ENCODE data around the gene MKNK1.
A peak's percentile ranks its signal among the peaks of the same experiment; 100 is the strongest.

The MKNK1 gene

DNA sequence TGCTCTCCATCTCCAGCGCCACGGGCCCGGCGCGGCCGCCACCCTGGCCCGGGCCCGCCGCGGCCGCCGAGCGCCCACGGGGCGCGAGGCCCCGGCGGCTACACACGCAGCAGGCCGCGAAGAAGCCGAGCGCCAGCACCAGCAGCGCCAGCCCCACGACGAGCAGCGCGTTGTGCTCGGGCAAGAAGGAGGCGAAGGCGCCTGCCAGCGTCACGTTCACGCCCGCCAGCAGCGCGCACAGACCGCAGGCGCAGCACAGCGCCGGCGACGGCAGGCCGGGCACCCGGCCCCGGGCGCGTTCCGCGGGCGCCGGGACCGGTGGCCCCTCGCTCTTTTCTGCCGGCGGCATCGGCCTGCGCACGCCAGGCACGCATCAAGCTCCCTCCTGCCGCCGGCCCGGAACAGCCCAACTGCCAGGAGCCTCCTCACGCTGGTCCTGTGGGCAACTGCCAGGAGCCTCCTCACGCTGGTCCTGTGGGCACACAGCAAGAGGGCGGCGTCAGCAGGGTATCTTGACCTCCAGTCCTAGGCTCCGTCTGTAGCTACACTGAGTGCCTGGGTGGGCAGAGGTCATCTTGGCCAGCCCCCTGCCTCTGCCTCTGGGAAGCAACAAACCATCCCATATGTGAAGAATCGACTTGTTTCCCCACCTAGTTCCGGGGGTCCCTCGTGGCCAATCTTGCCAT is 70.7 kb downstream of the MKNK1 start:
- Histone ChIP-seq H3K27ac (replicated peaks) (no peak overlapping the region), H3K4me3 (replicated peaks; ENCODE audit: insufficient read depth, low read length) (peak overlapping the region; percentile 24), H3K27me3 (ENCODE audit: insufficient read depth, poor library complexity, severe bottlenecking) (peaks cover 31% of the 10 kb centered on the region)
- TF ChIP-seq POLR2AphosphoS5 (IDR thresholded peaks at IDR 0.05; ENCODE audit: low read depth), result no peak
- peak in 1 of 2 experiments; percentile 24 for DNase-seq (ENCODE audit: low read depth in 1 of 2, low spot score in 1 of 2)

DNA sequence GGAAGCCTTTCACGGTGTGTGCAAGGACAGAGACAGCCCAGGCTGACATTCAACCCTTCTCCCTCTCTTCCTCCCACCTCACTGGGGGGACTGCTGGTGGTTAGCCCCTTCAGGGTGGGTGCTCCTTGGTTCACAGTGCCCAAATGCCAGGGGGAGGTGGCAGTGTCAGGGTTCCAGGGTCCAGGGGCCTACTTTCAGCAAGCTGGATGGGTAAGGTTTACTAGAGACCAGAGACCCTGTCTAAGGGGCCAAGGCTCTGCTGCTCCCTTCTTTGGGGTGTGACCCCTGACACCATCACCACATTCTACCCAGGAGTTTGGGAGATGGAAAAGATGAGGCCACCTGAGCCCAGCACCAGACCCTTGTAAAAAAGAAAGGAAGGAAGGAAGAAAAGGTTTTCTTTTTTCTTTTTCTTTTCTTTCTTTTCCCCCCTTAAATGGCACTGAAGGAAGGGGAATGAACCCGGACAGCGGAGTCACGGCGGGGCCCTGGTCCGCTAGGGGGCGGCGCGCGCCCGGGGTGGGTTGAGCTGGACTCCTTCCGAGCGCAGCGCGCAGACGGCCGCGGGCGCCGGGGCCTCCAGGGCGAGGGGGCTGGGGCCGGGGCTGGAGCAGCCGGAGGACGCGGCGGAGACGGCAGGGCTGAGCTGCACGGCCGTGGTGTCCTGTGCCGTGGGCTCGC is 71.4 kb downstream of the MKNK1 start:
- peak in 1 of 2 experiments; percentile 53 for DNase-seq (ENCODE audit: low read depth in 1 of 2, low spot score in 1 of 2)
- Histone ChIP-seq H3K27me3 (ENCODE audit: insufficient read depth, poor library complexity, severe bottlenecking) (peaks cover 26% of the 10 kb centered on the region), H3K27ac (replicated peaks) (no peak overlapping the region), H3K4me3 (replicated peaks; ENCODE audit: insufficient read depth, low read length) (peak overlapping the region; percentile 24)
- TF ChIP-seq, protein P1, sequence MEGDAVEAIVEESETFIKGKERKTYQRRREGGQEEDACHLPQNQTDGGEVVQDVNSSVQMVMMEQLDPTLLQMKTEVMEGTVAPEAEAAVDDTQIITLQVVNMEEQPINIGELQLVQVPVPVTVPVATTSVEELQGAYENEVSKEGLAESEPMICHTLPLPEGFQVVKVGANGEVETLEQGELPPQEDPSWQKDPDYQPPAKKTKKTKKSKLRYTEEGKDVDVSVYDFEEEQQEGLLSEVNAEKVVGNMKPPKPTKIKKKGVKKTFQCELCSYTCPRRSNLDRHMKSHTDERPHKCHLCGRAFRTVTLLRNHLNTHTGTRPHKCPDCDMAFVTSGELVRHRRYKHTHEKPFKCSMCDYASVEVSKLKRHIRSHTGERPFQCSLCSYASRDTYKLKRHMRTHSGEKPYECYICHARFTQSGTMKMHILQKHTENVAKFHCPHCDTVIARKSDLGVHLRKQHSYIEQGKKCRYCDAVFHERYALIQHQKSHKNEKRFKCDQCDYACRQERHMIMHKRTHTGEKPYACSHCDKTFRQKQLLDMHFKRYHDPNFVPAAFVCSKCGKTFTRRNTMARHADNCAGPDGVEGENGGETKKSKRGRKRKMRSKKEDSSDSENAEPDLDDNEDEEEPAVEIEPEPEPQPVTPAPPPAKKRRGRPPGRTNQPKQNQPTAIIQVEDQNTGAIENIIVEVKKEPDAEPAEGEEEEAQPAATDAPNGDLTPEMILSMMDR (IDR thresholded peaks at IDR 0.05; ENCODE audit: insufficient read depth, low read length), result peak; percentile 49
- TF ChIP-seq GABPA (IDR thresholded peaks at IDR 0.05; ENCODE audit: low read depth), result no peak

DNA sequence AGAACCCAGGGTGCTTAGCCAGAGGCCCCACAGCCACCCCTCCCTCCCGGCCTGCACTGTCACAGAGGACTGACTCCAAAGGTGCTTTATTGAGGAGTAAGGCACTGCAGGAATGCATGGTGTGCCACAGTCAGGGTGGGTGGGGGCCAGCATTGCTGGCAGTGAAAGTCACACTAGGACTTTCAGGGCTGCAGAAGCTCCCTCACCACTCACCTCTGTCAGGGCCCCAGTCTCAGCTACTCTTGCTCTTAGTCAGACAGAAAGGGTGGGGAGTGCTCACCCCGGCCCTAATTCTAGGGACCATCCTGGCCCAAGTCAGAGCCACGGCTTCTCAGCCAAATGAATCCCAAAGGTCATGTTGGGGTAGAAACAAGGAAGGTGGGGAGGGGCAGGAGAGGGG is 72.0 kb downstream of the MKNK1 start:
- Histone ChIP-seq H3K27me3 (ENCODE audit: insufficient read depth, poor library complexity, severe bottlenecking) (peaks cover 23% of the 10 kb centered on the region), H3K4me3 (replicated peaks; ENCODE audit: insufficient read depth, low read length) (no peak overlapping the region), H3K27ac (replicated peaks) (no peak overlapping the region)
- TF ChIP-seq, protein P2, sequence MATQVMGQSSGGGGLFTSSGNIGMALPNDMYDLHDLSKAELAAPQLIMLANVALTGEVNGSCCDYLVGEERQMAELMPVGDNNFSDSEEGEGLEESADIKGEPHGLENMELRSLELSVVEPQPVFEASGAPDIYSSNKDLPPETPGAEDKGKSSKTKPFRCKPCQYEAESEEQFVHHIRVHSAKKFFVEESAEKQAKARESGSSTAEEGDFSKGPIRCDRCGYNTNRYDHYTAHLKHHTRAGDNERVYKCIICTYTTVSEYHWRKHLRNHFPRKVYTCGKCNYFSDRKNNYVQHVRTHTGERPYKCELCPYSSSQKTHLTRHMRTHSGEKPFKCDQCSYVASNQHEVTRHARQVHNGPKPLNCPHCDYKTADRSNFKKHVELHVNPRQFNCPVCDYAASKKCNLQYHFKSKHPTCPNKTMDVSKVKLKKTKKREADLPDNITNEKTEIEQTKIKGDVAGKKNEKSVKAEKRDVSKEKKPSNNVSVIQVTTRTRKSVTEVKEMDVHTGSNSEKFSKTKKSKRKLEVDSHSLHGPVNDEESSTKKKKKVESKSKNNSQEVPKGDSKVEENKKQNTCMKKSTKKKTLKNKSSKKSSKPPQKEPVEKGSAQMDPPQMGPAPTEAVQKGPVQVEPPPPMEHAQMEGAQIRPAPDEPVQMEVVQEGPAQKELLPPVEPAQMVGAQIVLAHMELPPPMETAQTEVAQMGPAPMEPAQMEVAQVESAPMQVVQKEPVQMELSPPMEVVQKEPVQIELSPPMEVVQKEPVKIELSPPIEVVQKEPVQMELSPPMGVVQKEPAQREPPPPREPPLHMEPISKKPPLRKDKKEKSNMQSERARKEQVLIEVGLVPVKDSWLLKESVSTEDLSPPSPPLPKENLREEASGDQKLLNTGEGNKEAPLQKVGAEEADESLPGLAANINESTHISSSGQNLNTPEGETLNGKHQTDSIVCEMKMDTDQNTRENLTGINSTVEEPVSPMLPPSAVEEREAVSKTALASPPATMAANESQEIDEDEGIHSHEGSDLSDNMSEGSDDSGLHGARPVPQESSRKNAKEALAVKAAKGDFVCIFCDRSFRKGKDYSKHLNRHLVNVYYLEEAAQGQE (IDR thresholded peaks at IDR 0.05; ENCODE audit: insufficient replicate concordance, low read depth), result no peak
- no peak for TF ChIP-seq SPI1 (IDR thresholded peaks at IDR 0.05; ENCODE audit: borderline replicate concordance, low read depth)
- TF ChIP-seq, protein P1 (IDR thresholded peaks at IDR 0.05; ENCODE audit: insufficient read depth, low read length), result no peak
- TF ChIP-seq GABPA (IDR thresholded peaks at IDR 0.05; ENCODE audit: low read depth), result no peak
- TF ChIP-seq POLR2AphosphoS5 (IDR thresholded peaks at IDR 0.05; ENCODE audit: low read depth), result no peak
- no peak for DNase-seq (ENCODE audit: low read depth in 1 of 2, low spot score in 1 of 2)

DNA sequence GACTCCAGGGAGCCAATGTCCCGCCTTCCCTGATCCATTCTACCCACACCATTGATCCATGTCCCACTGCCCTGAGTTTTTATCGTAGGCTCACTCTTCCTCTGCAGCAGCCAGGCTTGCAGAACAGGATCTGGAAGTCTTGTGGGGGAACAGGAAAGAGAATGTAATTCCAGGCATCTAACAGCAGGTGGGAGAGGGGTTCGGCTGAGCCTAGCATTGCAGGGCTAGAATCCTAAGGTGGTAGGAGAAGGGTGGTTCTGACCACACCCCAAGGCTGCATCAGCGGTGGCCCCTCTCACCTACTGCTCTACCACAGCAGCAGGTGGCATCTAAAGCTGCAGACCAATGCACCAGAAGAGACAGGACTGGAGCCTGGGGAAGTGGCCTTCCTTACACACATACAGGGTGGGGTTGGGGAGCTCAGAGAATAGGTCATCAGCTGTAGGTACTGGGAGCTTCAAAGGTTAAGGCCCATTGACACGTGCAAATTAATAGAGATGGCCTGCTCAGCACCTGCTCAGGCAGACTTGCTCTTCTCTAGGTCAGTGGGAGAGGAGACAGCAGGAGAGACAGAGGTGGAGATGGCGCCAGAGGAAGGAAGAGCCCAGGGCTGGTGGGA is 73.2 kb downstream of the MKNK1 start:
- TF ChIP-seq POLR2AphosphoS5 (IDR thresholded peaks at IDR 0.05; ENCODE audit: low read depth) (no peak), GABPA (IDR thresholded peaks at IDR 0.05; ENCODE audit: low read depth) (no peak), SPI1 (IDR thresholded peaks at IDR 0.05; ENCODE audit: borderline replicate concordance, low read depth) (no peak)
- TF ChIP-seq, protein P1 (IDR thresholded peaks at IDR 0.05; ENCODE audit: insufficient read depth, low read length), result no peak
- TF ChIP-seq, protein P2 (IDR thresholded peaks at IDR 0.05; ENCODE audit: insufficient replicate concordance, low read depth), result no peak
- peaks cover 21% of the 10 kb centered on the region for H3K27me3 ChIP-seq (ENCODE audit: insufficient read depth, poor library complexity, severe bottlenecking)
- no peak for DNase-seq (ENCODE audit: low read depth in 1 of 2, low spot score in 1 of 2)

More for the DNA sequence above, 73.2 kb downstream of the MKNK1 start:
- Histone ChIP-seq H3K4me3 (replicated peaks; ENCODE audit: insufficient read depth, low read length) (no peak overlapping the region), H3K27ac (replicated peaks) (no peak overlapping the region)

All from HL-60 (cell line).